ENCODE results near the gene ARID3A. TPM values are rescaled to one million over a fixed set of nuclear protein-coding genes. Genes with fewer than 3 reads are reported as not detected.

ARID3A gene
- total RNA-seq, 4 donors from 2014 or later: 1.3 to 22.0 (median 3.8) TPM

- DNase-seq: peak in 1 of 2 donors; percentile 27
- Histone ChIP-seq H3K27me3 (no peaks in the 10 kb centered on the region), H3K36me3 (no peaks in the 10 kb centered on the region), H3K4me3 (no peak overlapping the region), H3K9me3 (no peaks in the 10 kb centered on the region), H3K4me1 (no peaks in the 10 kb centered on the region), H3K27ac (peak overlapping the region; percentile 61 to 74)
- intact Hi-C loops (cut with DNase I; ENCODE audit: low total_unique reads): no loop called here
- TF ChIP-seq POLR2A (IDR thresholded peaks at IDR 0.05) (no peak), CTCF (IDR thresholded peaks at IDR 0.05) (no peak)
Observed at GRCh38 chr19:1008268-1009040, 82.6 kb downstream of the ARID3A start.

GRCh38 chr19:1009041-1009980 lies 83.5 kb downstream of the ARID3A start:
- peak; percentile 68 to 81 for DNase-seq
- Histone ChIP-seq H3K36me3 (no peaks in the 10 kb centered on the region), H3K9me3 (no peaks in the 10 kb centered on the region), H3K4me1 (no peaks in the 10 kb centered on the region), H3K27ac (peak overlapping the region; percentile 61 to 74), H3K4me3 (peak overlapping the region in 1 of 2 donors; percentile 24), H3K27me3 (no peaks in the 10 kb centered on the region)
- intact Hi-C loops (cut with DNase I; ENCODE audit: low total_unique reads): no loop called here
- peak in 1 of 2 donors; percentile 12 for TF ChIP-seq POLR2A (IDR thresholded peaks at IDR 0.05)
- peak in 1 of 4 experiments; percentile 13 for TF ChIP-seq CTCF (IDR thresholded peaks at IDR 0.05)

GRCh38 chr19:1009981-1010538 lies 84.2 kb downstream of the ARID3A start:
- Histone ChIP-seq H3K36me3 (no peaks in the 10 kb centered on the region), H3K4me3 (no peak overlapping the region), H3K9me3 (no peaks in the 10 kb centered on the region), H3K27me3 (no peaks in the 10 kb centered on the region), H3K4me1 (no peaks in the 10 kb centered on the region), H3K27ac (peak overlapping the region; percentile 61 to 74)
- TF ChIP-seq CTCF (IDR thresholded peaks at IDR 0.05): no peak
- TF ChIP-seq POLR2A (IDR thresholded peaks at IDR 0.05): peak in 1 of 2 donors; percentile 0
- intact Hi-C loops (cut with DNase I; ENCODE audit: low total_unique reads): no loop called here
- DNase-seq: peak in 1 of 2 donors; percentile 38

GRCh38 chr19:1010586-1011510 lies 85.0 kb downstream of the ARID3A start:
- Histone ChIP-seq H3K9me3 (no peaks in the 10 kb centered on the region), H3K4me3 (no peak overlapping the region), H3K4me1 (no peaks in the 10 kb centered on the region), H3K27me3 (no peaks in the 10 kb centered on the region), H3K36me3 (no peaks in the 10 kb centered on the region), H3K27ac (peak overlapping the region in 1 of 2 donors; percentile 74)
- no peak for TF ChIP-seq CTCF (IDR thresholded peaks at IDR 0.05)
- no peak for TF ChIP-seq POLR2A (IDR thresholded peaks at IDR 0.05)
- intact Hi-C loops (cut with DNase I; ENCODE audit: low total_unique reads): no loop called here
- peak in 1 of 2 donors; percentile 26 for DNase-seq

Measured in uterus (tissue), 4 donors.